ENCODE data around the gene PLP2. TPM values are rescaled to one million over a fixed set of nuclear protein-coding genes. Genes with fewer than 3 reads are reported as not detected.

The PLP2 gene
- total RNA-seq, 2 donors from 2014 or later = 140 to 142 TPM

- intact Hi-C loops (cut with DNase I, micrococcal nuclease) = no loop called here
- DNase-seq = no peak
- no peak for ATAC-seq
Measured at GRCh38 chrX:49178537-49178936, 6.8 kb downstream of the PLP2 start.

GRCh38 chrX:49179358-49179757 lies 7.7 kb downstream of the PLP2 start:
- ATAC-seq = no peak
- no peak for DNase-seq
- intact Hi-C loops (cut with DNase I, micrococcal nuclease) = no loop called here

- DNase-seq = no peak
- no peak for ATAC-seq
- intact Hi-C loops (cut with DNase I, micrococcal nuclease) = no loop called here
Measured at GRCh38 chrX:49183701-49184281, 12.1 kb downstream of the PLP2 start.

DNA sequence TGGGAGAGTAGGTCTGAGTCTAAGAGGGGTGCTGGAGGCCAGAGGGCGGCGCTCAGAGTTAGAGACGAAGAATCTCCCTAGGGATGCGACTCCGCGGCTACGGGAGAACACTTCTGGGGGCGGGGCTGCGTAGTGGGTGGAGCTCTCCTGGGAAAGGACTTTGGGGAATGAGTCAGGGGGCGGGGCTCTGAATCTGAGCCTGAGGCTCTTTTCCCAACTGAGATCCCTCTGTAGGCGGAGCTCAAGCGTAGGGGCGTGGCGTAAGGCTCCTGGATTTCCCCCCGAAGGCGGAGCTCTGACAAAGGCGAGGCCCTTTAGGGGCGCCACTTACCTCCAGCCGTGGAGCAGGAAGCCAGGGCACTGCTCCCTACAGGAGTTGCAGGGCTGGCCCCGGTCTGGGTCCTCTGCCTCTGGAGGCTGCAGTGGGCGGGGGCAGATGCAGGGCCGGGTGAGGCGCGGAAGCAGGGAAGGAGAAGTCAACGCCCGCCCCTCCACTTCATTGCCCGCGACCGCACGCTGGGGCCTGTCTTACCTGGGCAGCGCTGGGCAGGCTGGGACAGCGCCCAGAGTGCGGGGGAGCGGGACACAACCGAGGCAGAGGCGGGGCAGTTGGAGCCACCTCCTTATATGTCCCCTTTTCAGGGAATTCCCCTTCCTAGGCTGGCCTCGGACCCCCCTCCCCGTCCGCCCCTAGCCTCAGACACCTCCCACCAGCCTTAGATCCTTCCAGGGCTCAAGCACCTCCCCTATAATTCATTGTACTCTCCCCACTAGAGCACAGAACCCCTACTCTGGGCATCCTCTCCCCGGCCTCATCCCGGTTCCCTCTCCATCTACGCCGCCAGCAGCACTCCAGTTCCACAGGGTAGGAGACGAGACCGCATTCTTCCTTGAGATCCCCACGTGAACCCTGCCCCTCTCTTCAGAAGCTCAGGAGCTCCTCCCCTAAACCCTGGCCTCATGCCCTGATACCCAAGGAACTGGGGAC lies 12.9 kb downstream of the PLP2 start:
- ATAC-seq = peak; percentile 81
- peak; percentile 94 to 96 for DNase-seq
- intact Hi-C loops (cut with DNase I, micrococcal nuclease) = no loop called here

DNA sequence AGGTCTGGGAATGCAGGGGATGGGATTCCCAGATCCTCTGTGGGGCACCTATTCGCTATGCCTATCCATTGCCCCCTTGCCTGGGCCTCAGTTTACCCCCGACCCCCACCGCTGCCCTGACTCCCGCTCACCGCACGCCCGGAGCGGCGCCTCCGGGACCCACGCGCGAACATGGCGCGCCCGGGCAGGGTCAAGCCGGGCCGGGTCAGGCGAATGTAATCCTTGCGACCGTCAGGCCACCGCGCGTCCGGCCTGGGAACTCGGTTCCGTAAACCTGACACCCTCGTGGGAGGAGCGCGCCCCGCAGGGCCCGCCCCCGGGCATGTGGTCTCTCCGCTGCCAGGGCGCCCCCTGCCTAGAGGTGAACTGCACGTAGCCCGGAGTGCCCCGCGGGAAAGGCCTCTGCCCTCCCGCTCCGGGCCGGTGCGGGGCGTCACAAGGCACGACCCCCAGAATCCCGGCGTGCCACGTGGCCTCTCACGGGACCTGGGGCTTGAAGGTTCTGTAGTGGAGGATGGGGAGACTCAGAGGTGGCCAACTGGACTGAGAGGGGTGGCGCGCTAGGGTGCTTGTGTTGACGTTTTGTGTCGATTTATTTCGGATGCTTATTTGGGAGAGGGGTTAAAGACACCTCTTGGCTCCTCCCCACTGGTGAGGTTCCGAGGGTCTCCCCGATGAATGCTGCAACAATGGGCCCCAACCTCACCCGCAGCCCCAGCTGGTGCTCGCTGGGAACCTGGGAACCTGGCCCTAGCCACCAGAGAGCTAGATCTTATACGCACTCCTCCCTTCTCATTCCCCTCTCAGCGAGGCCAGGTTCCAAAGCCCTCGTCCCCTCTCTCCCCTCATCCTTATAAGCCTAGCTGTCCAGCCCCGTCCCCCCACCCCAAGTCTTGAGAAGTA lies 14.7 kb downstream of the PLP2 start, which contains the start of gene PRICKLE3:
Gene PRICKLE3 (minus strand): TSS at position 249 of the 903 bp plus-strand sequence. CDS start 76 bp downstream, at position 173.
- peak; percentile 39 for ATAC-seq
- intact Hi-C loops (cut with DNase I, micrococcal nuclease) = no loop called here
- peak; percentile 87 to 91 for DNase-seq

DNA sequence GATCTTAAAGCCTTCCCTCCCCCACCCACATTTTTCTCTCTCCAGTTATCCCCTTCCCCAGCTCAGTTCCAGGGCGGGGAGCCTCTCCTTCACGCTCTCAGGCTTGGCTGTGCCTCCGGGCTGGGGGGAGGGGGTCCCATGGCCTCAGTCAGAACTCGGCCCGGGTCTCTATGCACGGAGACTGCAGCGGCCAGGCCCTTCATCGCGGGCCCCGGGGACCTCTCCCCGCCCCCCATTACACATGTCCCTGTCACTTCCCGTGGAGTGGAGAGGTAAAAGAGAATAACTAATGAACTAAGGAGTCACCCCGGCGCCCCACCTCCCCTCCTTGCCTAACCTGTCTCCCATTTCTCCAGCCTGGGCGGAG lies 15.3 kb downstream of the PLP2 start:
- intact Hi-C loops (cut with DNase I, micrococcal nuclease) = no loop called here
- DNase-seq (no peak), ATAC-seq (no peak)

DNA sequence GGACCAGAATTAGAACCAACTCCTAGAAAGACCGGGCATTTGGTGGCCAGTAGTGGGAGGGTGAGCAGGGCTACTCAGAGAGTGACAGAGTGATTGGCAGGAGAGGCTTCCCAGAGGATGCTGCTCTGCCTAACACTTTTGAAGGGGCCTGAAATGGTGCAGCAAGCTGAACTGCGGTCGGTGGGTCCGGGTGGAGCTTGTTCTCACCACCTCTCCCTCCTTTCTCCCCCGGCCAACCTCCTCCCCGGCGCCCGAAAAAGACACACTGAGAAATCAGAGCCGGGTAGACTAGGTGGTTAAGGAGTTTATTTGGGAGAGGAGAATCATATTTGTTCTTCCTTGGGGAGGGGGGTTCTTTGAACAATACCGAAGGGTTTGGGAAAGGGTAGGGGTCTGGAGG lies 15.8 kb downstream of the PLP2 start:
- DNase-seq (no peak), ATAC-seq (no peak)
- intact Hi-C loops (cut with DNase I, micrococcal nuclease) = no loop called here

GRCh38 chrX:49188468-49189076 lies 16.9 kb downstream of the PLP2 start:
- no peak for ATAC-seq
- no peak for DNase-seq
- intact Hi-C loops (cut with DNase I, micrococcal nuclease) = no loop called here

- intact Hi-C loops (cut with DNase I, micrococcal nuclease) = no loop called here
- DNase-seq = no peak
- ATAC-seq = no peak
Measured at GRCh38 chrX:49189606-49190005, 17.9 kb downstream of the PLP2 start.

GRCh38 chrX:49190821-49191573 lies 19.3 kb downstream of the PLP2 start:
- DNase-seq = peak; percentile 86 to 95
- intact Hi-C loops (cut with DNase I, micrococcal nuclease) = no loop called here
- ATAC-seq = peak; percentile 80

DNA sequence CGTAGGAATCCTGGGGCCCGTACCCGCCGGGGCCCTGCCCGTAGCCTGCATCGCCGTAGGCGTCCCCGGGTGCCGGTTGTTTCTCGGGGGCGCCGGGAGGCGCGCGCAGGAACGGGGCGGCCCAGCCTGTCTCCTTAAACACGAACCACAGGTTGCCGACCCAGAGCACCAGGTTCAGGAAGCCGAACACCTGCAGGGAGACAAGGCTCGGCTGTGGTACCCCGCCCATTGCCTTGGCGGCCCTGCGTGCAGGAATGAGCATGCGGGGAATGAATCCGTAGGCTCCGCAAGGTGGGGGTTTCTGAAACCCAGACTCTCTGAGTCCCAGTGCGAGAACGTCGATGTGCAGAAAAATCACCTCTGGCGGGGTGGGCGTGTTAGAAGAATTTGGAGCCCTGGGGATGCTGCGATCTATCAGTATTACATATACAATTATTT lies 19.9 kb downstream of the PLP2 start:
- intact Hi-C loops (cut with DNase I, micrococcal nuclease) = no loop called here
- peak; percentile 19 for ATAC-seq
- no peak for DNase-seq

DNA sequence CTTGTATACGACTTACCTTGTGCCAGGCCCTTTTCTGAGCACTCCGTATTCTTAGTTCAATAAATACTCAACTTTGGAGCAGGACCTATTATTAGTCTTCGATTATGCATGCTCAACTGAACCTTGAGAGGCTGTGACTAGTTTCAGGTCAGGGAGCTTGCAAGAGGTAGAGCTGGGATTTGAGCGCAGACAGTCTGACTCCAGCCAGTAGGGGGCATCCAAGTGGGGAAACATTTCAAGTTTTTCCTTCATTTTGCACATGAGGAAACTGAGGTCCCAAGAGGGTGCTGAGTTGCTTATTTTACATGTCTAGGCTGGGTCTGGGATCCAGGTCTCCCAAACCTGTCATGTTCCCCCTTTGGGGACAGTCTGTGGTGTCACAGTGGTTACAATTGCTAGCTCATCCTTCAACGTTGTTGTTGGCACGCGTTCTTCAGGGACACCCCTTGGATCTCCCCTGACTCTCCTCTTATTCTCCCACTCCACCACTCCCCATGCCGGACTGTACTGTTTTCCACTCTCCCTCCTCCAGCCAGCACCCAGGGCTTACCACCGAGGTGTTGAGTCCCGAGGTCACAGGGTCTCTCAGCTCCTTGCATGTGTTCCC lies 21.1 kb downstream of the PLP2 start:
- intact Hi-C loops (cut with DNase I, micrococcal nuclease) = no loop called here
- DNase-seq (no peak), ATAC-seq (no peak)

DNA sequence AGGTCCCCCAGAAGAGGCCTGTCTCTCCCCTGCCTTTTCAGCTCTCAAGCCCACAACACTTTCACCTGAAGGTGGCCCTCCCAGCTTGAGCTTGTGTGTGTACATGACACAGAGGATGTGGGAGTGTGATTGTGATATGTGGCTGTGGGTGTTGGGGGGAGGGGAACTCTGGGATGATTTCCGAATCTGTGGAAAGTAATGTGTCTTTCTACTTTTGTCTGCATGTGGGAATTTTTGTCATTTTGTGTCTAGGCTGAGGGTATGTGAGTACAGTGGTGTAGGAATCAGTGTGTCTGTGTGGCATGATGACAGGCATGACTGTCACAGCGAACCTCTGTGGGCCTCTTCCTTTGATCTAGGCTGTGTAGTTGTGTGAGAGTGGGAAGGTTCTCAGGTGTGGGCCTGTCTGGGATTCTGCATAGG lies 21.9 kb downstream of the PLP2 start:
- intact Hi-C loops (cut with DNase I, micrococcal nuclease) = no loop called here
- DNase-seq (no peak), ATAC-seq (no peak)

DNA sequence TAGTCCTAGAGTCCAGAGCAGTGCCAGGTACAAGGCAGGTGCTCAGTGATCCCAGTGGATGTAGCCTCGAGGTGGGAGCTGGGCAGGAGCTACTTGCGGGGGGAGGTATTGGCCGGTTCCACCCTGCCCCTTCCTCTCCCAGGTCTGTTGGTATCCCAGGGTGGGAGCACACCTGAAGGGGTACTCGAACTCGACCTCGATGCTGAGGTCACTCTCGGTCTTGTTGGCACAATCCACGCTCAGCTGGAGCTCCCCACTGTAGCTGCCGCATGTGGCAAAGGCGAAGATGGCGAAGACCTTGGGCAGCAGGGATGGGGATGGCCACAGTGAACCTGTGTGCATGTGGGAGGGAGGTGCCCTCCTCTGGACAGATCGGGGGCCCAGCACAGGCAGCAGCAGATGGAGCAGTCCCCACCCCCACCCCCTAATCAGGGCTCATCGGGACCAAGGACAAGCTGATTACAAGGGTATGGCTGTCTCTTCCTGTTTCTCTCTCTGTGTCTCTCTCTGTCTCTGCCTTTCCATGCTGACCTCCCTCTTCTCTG lies 25.9 kb downstream of the PLP2 start:
- ATAC-seq (no peak), DNase-seq (no peak)
- intact Hi-C loops (cut with DNase I, micrococcal nuclease) = no loop called here

GRCh38 chrX:49198540-49199314 lies 27.0 kb downstream of the PLP2 start:
- ATAC-seq = no peak
- intact Hi-C loops (cut with DNase I, micrococcal nuclease) = no loop called here
- DNase-seq = no peak

DNA sequence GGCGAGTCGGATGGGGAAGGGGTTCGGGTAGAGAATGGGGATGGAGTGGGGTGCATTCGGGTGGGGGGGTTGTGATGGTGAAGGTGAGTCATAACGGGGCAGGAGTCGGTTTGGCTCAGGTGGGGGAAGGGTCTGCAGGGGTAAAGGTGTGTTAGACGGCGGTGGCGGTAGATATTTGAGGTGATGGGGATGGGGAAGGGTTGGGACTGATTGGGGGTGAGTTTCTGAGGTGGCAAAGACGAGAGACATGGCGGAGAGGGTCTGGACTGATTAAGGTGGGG lies 27.6 kb downstream of the PLP2 start:
- DNase-seq (no peak), ATAC-seq (no peak)
- intact Hi-C loops (cut with DNase I, micrococcal nuclease) = no loop called here
